ENCODE data around the gene TIMP4. TPM values are rescaled to one million over a fixed set of nuclear protein-coding genes. Genes with fewer than 3 reads are reported as not detected.

TIMP4 gene
- total and polyA plus RNA-seq, 2 donors (not counting 1 experiment from before 2014, with no cell fraction given): not detected

GRCh38 chr3:12175137-12175593 is 16.5 kb upstream of the TIMP4 start:
- no peak overlapping the region for H3K27ac ChIP-seq (ENCODE audit: low read length in 2 of 2)
- ChIA-PET CTCF (interaction anchor here (0.6 to 1.5 kb wide), 6 partner anchors 10 to 532 kb away, joined by 3 to 4 read pairs (median 3); partner anchors contain the start of gene VGLL4), POLR2A (no interaction called here)
- no peaks in the 10 kb centered on the region for H3K79me2 ChIP-seq (ENCODE audit: control insufficient read depth, insufficient read depth, low read length)
- peaks cover 9% of the 10 kb centered on the region for H3K27me3 Mint-ChIP-seq
- no peak overlapping the region for H3K4me2 ChIP-seq (replicated peaks; ENCODE audit: low read depth, low read length, poor library complexity, severe bottlenecking)
- DNase-seq: no peak
- H3K4me3 ChIP-seq (ENCODE audit: control extremely low read depth in 1 of 5, extremely low read depth in 1 of 5, insufficient read depth in 1 of 5, low read depth in 2 of 5, low read length in 4 of 5): no peak overlapping the region
- no peak overlapping the region for H3K27ac Mint-ChIP-seq
- no peaks in the 10 kb centered on the region for H3K4me1 Mint-ChIP-seq
- no peak overlapping the region for H3K9ac ChIP-seq (ENCODE audit: low read length)
- H3K4me1 ChIP-seq (ENCODE audit: control insufficient read depth in 2 of 2, insufficient read depth in 2 of 2, low read length in 2 of 2): no peaks in the 10 kb centered on the region
- no peaks in the 10 kb centered on the region for H3K36me3 ChIP-seq (replicated peaks in 1 of 2; ENCODE audit: control extremely low read depth in 1 of 2, control insufficient read depth in 1 of 2, extremely low read depth in 1 of 2, insufficient read depth in 2 of 2, low read length in 1 of 2)
- no peak overlapping the region for H3K4me3 Mint-ChIP-seq
- TF ChIP-seq EZH2 (IDR thresholded peaks at IDR 0.05; ENCODE audit: borderline replicate concordance, insufficient read depth, low read depth, low read length, poor library complexity, severe bottlenecking) (no peak), CTCF (IDR thresholded peaks at IDR 0.05) (no peak)
- ATAC-seq (ENCODE audit: low read depth): no peak
- peaks cover 0 to 11% (median 7%) of the 10 kb centered on the region in 3 donors for H3K9me3 ChIP-seq (ENCODE audit: control extremely low read depth in 1 of 3, control insufficient read depth in 2 of 3, insufficient read depth in 1 of 3, low read length in 2 of 3)
- WGBS (ENCODE audit: insufficient coverage): 100% methylated on average over 1 of the region's 1 CpG
- H4K20me1 ChIP-seq (ENCODE audit: control insufficient read depth, insufficient read depth, low read length, poor library complexity, severe bottlenecking): no peaks in the 10 kb centered on the region
- intact Hi-C loops (cut with micrococcal nuclease): no loop called here
- H3K27me3 ChIP-seq (replicated peaks in 1 of 4; ENCODE audit: control extremely low read depth in 1 of 4, control insufficient read depth in 3 of 4, insufficient read depth in 4 of 4, low read length in 3 of 4): peaks cover 0 to 2% (median 0%) of the 10 kb centered on the region in 4 experiments
- no peak overlapping the region for H2AFZ ChIP-seq (ENCODE audit: insufficient read depth, low read depth, low read length, poor library complexity, severe bottlenecking)
- H3K9me3 Mint-ChIP-seq (ENCODE audit: insufficient read depth): peaks cover 7% of the 10 kb centered on the region

GRCh38 chr3:12170207-12170606 is 11.5 kb upstream of the TIMP4 start:
- CTCF ChIA-PET: no interaction called here
- Mint-ChIP-seq H3K27ac (no peak overlapping the region), H3K4me3 (no peak overlapping the region), H3K27me3 (peaks cover 3% of the 10 kb centered on the region), H3K9me3 (ENCODE audit: insufficient read depth) (peaks cover 7% of the 10 kb centered on the region), H3K4me1 (no peaks in the 10 kb centered on the region)
- no peak overlapping the region for H3K9ac ChIP-seq (ENCODE audit: low read length)
- H3K79me2 ChIP-seq (ENCODE audit: control insufficient read depth, insufficient read depth, low read length): no peaks in the 10 kb centered on the region
- POLR2A ChIA-PET: no interaction called here
- H3K27me3 ChIP-seq (replicated peaks in 1 of 4; ENCODE audit: control extremely low read depth in 1 of 4, control insufficient read depth in 3 of 4, insufficient read depth in 4 of 4, low read length in 3 of 4): peaks cover 0 to 2% (median 1%) of the 10 kb centered on the region in 4 experiments
- no peak overlapping the region for H3K27ac ChIP-seq (ENCODE audit: low read length in 2 of 2)
- DNase-seq (no peak), ATAC-seq (ENCODE audit: low read depth) (no peak)
- H4K20me1 ChIP-seq (ENCODE audit: control insufficient read depth, insufficient read depth, low read length, poor library complexity, severe bottlenecking): no peaks in the 10 kb centered on the region
- H3K9me3 ChIP-seq (ENCODE audit: control extremely low read depth in 1 of 3, control insufficient read depth in 2 of 3, insufficient read depth in 1 of 3, low read length in 2 of 3): peaks cover 0 to 11% (median 7%) of the 10 kb centered on the region in 3 donors
- no peaks in the 10 kb centered on the region for H3K36me3 ChIP-seq (replicated peaks in 1 of 2; ENCODE audit: control extremely low read depth in 1 of 2, control insufficient read depth in 1 of 2, extremely low read depth in 1 of 2, insufficient read depth in 2 of 2, low read length in 1 of 2)
- H3K4me3 ChIP-seq (ENCODE audit: control extremely low read depth in 1 of 5, extremely low read depth in 1 of 5, insufficient read depth in 1 of 5, low read depth in 2 of 5, low read length in 4 of 5): no peak overlapping the region
- WGBS (ENCODE audit: insufficient coverage): no CpG with 5 or more reads among the region's 2 CpGs
- no peak overlapping the region for H3K4me2 ChIP-seq (replicated peaks; ENCODE audit: low read depth, low read length, poor library complexity, severe bottlenecking)
- intact Hi-C loops (cut with micrococcal nuclease): no loop called here
- TF ChIP-seq EZH2 (IDR thresholded peaks at IDR 0.05; ENCODE audit: borderline replicate concordance, insufficient read depth, low read depth, low read length, poor library complexity, severe bottlenecking): no peak
- TF ChIP-seq CTCF (IDR thresholded peaks at IDR 0.05): no peak
- no peak overlapping the region for H2AFZ ChIP-seq (ENCODE audit: insufficient read depth, low read depth, low read length, poor library complexity, severe bottlenecking)
- no peaks in the 10 kb centered on the region for H3K4me1 ChIP-seq (ENCODE audit: control insufficient read depth in 2 of 2, insufficient read depth in 2 of 2, low read length in 2 of 2)
